ENCODE data around the gene ELAPOR1.
"Not testable (repeated sequence)": the region's sequence is repeated elsewhere in the genome, so short reads cannot be mapped to it uniquely, and the experiment has no call there.

ELAPOR1 gene

GRCh38 chr1:109142260-109142659, 28.3 kb downstream of the ELAPOR1 start:
- FAIRE-seq, result no peak

- FAIRE-seq, result not testable (repeated sequence)
Observed at GRCh38 chr1:109142725-109143124, 28.8 kb downstream of the ELAPOR1 start.

- FAIRE-seq, result no peak
Observed at GRCh38 chr1:109148987-109149561, 35.2 kb downstream of the ELAPOR1 start.

GRCh38 chr1:109149874-109150601, 36.1 kb downstream of the ELAPOR1 start:
- no peak for FAIRE-seq

GRCh38 chr1:109151146-109151990, 37.5 kb downstream of the ELAPOR1 start:
- no peak for FAIRE-seq

GRCh38 chr1:109152196-109152595, 38.3 kb downstream of the ELAPOR1 start:
- no peak for FAIRE-seq

- FAIRE-seq, result no peak
Observed at GRCh38 chr1:109156916-109157385, 43.0 kb downstream of the ELAPOR1 start.

GRCh38 chr1:109158433-109158832, 44.5 kb downstream of the ELAPOR1 start:
- no peak for FAIRE-seq

GRCh38 chr1:109159326-109159725, 45.4 kb downstream of the ELAPOR1 start:
- FAIRE-seq, result no peak

- no peak for FAIRE-seq
Observed at GRCh38 chr1:109160071-109160840, 46.3 kb downstream of the ELAPOR1 start.

GRCh38 chr1:109161858-109162606, 48.1 kb downstream of the ELAPOR1 start:
- no peak for FAIRE-seq

- no peak for FAIRE-seq
Observed at GRCh38 chr1:109162626-109163025, 48.7 kb downstream of the ELAPOR1 start.

- FAIRE-seq, result no peak
Observed at GRCh38 chr1:109163551-109163950, 49.6 kb downstream of the ELAPOR1 start.
